GM13976 (cell line): ENCODE measurements around the gene TENM4.

Source experiments
- DNase-seq: peaks from one replicate; pipeline ENCODE4 v3.0.0; 2012; ENCODE audit warnings: low spot score
- in situ Hi-C: fragments of 300-500 bp; cut with MboI; formaldehyde crosslinking; loops from one replicate; pipeline ENCODE4 v1.12.0; 2022; ENCODE audit warnings: low sequenced_read_pairs, mixed read lengths, inconsistent platforms; ENCODE audit not compliant: unreplicated experiment
- TF ChIP-seq, protein P1 (sequence below): IDR thresholded peaks from 2 replicates; pipeline ENCODE4 v1.5.1; 2012; ENCODE audit warnings: borderline replicate concordance, mild to moderate bottlenecking; ENCODE audit not compliant: insufficient read depth; ENCODE audit errors: extremely low read depth, missing control alignments, control extremely low read depth

The TENM4 gene

DNA sequence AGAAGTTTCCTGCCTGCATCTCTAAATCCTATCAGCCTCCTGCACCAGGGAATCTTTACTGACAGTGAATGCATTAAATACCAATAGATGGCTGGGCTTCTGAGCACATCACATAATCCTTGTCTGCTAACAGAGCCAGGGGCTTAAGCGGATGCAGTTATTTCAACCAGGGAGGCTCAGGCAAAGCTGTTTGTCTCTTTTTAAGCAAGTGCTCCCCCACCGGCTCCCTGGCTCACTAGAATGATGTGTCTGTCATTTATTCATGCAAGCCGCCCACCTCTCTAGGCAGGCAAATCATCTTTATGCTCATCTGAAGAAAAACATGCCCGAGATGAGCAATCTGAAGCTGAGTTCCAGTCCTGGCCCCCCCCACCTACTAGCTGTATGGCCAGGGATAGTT is 182.3 kb downstream of the TENM4 start:
- in situ Hi-C loops, result no loop called here
- TF ChIP-seq, protein P1, sequence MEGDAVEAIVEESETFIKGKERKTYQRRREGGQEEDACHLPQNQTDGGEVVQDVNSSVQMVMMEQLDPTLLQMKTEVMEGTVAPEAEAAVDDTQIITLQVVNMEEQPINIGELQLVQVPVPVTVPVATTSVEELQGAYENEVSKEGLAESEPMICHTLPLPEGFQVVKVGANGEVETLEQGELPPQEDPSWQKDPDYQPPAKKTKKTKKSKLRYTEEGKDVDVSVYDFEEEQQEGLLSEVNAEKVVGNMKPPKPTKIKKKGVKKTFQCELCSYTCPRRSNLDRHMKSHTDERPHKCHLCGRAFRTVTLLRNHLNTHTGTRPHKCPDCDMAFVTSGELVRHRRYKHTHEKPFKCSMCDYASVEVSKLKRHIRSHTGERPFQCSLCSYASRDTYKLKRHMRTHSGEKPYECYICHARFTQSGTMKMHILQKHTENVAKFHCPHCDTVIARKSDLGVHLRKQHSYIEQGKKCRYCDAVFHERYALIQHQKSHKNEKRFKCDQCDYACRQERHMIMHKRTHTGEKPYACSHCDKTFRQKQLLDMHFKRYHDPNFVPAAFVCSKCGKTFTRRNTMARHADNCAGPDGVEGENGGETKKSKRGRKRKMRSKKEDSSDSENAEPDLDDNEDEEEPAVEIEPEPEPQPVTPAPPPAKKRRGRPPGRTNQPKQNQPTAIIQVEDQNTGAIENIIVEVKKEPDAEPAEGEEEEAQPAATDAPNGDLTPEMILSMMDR, result no peak
- DNase-seq, result no peak

GRCh38 chr11:79255965-79256364 is 184.9 kb downstream of the TENM4 start:
- DNase-seq, result no peak
- TF ChIP-seq, protein P1, result no peak
- in situ Hi-C loops, result no loop called here

- in situ Hi-C loops, result no loop called here
- DNase-seq, result no peak
- TF ChIP-seq, protein P1, result no peak
Measured at GRCh38 chr11:79253280-79253679, 187.6 kb downstream of the TENM4 start.

GRCh38 chr11:79249295-79249993 is 191.4 kb downstream of the TENM4 start:
- TF ChIP-seq, protein P1, result no peak
- no peak for DNase-seq
- in situ Hi-C loops, result no loop called here

- no peak for DNase-seq
- in situ Hi-C loops, result no loop called here
- TF ChIP-seq, protein P1, result no peak
Measured at GRCh38 chr11:79244798-79245197, 196.0 kb downstream of the TENM4 start.

GRCh38 chr11:79244241-79244772 is 196.5 kb downstream of the TENM4 start:
- DNase-seq, result no peak
- in situ Hi-C loops, result no loop called here
- TF ChIP-seq, protein P1, result no peak
